Heart left ventricle (tissue), 16 donors: ENCODE measurements around the gene BRSK1. TPM values are rescaled to one million over a fixed set of nuclear protein-coding genes. Genes with fewer than 3 reads are reported as not detected.
A peak's percentile ranks its signal among the peaks of the same experiment; 100 is the strongest.

Experiments
- ATAC-seq, 4 donors: fragments of 200-7000 bp; cut with Tn5 transposase; one replicate each; pipeline ENCODE4 v1.9.1; 2020 to 2022; ENCODE audit warnings: moderate library complexity in 4 of 4, mild to moderate bottlenecking in 3 of 4, moderate number of reproducible peaks in 1 of 4
- DNase-seq, 5 donors: peaks; one replicate each; pipeline ENCODE4 v3.0.0-alpha.2; 2020
- H3K27ac ChIP-seq, 12 donors: fragments of 200-600 bp; sonication (generic) in 4 of 12; one replicate each; pipeline versions ENCODE4 v1.5.0 to v1.8.0; 2016 to 2022; ENCODE audit warnings: mild to moderate bottlenecking in 2 of 12
- H3K27me3 ChIP-seq, 9 donors: fragments of 200-600 bp; sonication (generic) in 2 of 9; one replicate each; pipeline versions ENCODE4 v1.5.1 to v1.8.0; 2016 to 2022; ENCODE audit warnings: mild to moderate bottlenecking in 3 of 9
- H3K36me3 ChIP-seq, 9 donors: fragments of 200-600 bp; sonication (generic) in 2 of 9; one replicate each; pipeline versions ENCODE4 v1.5.0 to v1.8.0; 2018 to 2022; ENCODE audit warnings: mild to moderate bottlenecking in 2 of 9
- H3K4me1 ChIP-seq, 12 donors: fragments of 200-600 bp; sonication (generic) in 4 of 12; one replicate each; pipeline versions ENCODE4 v1.5.0 to v1.8.0; 2016 to 2022; ENCODE audit warnings: mild to moderate bottlenecking in 3 of 12
- H3K4me3 ChIP-seq, 12 donors: fragments of 200-600 bp; sonication (generic) in 4 of 12; one replicate each; pipeline versions ENCODE4 v1.5.0 to v1.8.0; 2017 to 2022; ENCODE audit warnings: mild to moderate bottlenecking in 9 of 12, moderate library complexity in 4 of 12
- H3K9me3 ChIP-seq, 12 donors: fragments of 200-600 bp; sonication (generic) in 4 of 12; one replicate each; pipeline versions ENCODE4 v1.5.0 to v1.8.0; 2016 to 2022; ENCODE audit warnings: mild to moderate bottlenecking in 1 of 12
- CTCF ChIP-seq, 12 donors: fragments of 200-600 bp; sonication (generic) in 4 of 12; IDR thresholded peaks; one replicate each; pipeline versions ENCODE4 v1.5.0 to v1.8.0; 2018 to 2022; ENCODE audit warnings: antibody characterized with exemption in 12 of 12, mild to moderate bottlenecking in 5 of 12
- POLR2A ChIP-seq, 2 donors: fragments of 450-650 bp; IDR thresholded peaks; one replicate each; pipeline ENCODE4 v1.6.1; 2017; ENCODE audit warnings: antibody characterized with exemption in 2 of 2, mild to moderate bottlenecking in 2 of 2, moderate library complexity in 2 of 2
- WGBS, 4 donors: extraction: QIAGEN DNeasy Blood & Tissue Kit in 2 of 4; methylation state at CpG; one replicate each; pipeline versions ENCODE4 v1.1.5 to v1.1.7; 2013 to 2018; 5-methylcytosine and 5-hydroxymethylcytosine counted together
- intact Hi-C, 10 donors: fragments of 100-400 bp; cut with DNase I; formaldehyde crosslinking; loops; one replicate each; pipeline versions ENCODE4 v1.11.1 to v1.14.2; 2022
- polyA plus RNA-seq, 2 donors: library from polyadenylated mRNA; stranded (reverse); fragments of 200-250 nt; gene quantifications; one replicate each; pipeline ENCODE4 v1.2.3, GENCODE V29; 2013
- total RNA-seq, 9 donors: library from RNA; depleted of rRNA in 2 of 9; stranded (reverse); fragments of >200 nt in 2 of 9; fragmentation: NEBNext Ultra II Directional in 3 of 9; extraction: Animal tissue kit (Norgen Biotek cat#: 25700) in 3 of 9; gene quantifications; one replicate each; pipeline versions ENCODE4 v1.1.0 to v1.2.4, GENCODE V29; 2016 to 2023
- donor health status: ischemic (EF 13 %, LVEDD 7.1; RV severe dilation, severe dysfunction).
- donor health status: healthy with polysubstance abuse.
- donor health status: DM: no; HTN: yes; CAD: no.
- donor health status: DM: no; HTN: no; CAD: no.
- donor health status: ischemic (EF 25% LVEDD 6.9; RV normal size, moderate dysfunction).
- donor health status: ischemic (EF 25% LVEDD 5.7; RV mildly dilated, moderate dysfunction).
- donor health status: healthy.
- donor health status: DM: yes; HTN: yes; CAD: no.
- donor health status: ischemic (EF 35%, LVEDD 5.7; RV mildly dilated, moderate dysfunction).
- donor health status: nonischemic (EF 11% LVEDD 7.7; RV severe dilation, severe dysfunction).
- donor health status: DM: yes; HTN: yes; CAD: no.
- donor health status: PGD.
- donor health status: ischemic (EF 29% LVEDD 5.4; RV normal size, mild dysfunction).
- donor health status: nonischemic (EF 23%, LVEDD 6.1; RV moderate dilation, normal function).

BRSK1 gene
- total and polyA plus RNA-seq, 11 donors = 1.6 to 7.4 (median 2.1) TPM

- peaks cover 0 to under 1% (median 0%) of the 10 kb centered on the region in 9 donors for H3K27me3 ChIP-seq
- DNase-seq = no peak
- TF ChIP-seq CTCF (IDR thresholded peaks at IDR 0.05) = no peak
- TF ChIP-seq POLR2A (IDR thresholded peaks at IDR 0.05) = no peak
- no peak for ATAC-seq
- H3K27ac ChIP-seq = no peak overlapping the region
- no peaks in the 10 kb centered on the region for H3K4me1 ChIP-seq
- intact Hi-C loops = no loop called here
- peaks cover 0 to 3% (median 0%) of the 10 kb centered on the region in 12 donors for H3K9me3 ChIP-seq
- H3K36me3 ChIP-seq = peaks cover 0 to 6% (median 0%) of the 10 kb centered on the region in 9 donors
- 84 to 89% (median 85%) methylated on average over 8 of the region's 8 CpGs for WGBS, 4 donors
- H3K4me3 ChIP-seq = no peak overlapping the region
These were observed 30.6 kb downstream of the BRSK1 start for GRCh38 chr19:55314396-55314795.

DNA sequence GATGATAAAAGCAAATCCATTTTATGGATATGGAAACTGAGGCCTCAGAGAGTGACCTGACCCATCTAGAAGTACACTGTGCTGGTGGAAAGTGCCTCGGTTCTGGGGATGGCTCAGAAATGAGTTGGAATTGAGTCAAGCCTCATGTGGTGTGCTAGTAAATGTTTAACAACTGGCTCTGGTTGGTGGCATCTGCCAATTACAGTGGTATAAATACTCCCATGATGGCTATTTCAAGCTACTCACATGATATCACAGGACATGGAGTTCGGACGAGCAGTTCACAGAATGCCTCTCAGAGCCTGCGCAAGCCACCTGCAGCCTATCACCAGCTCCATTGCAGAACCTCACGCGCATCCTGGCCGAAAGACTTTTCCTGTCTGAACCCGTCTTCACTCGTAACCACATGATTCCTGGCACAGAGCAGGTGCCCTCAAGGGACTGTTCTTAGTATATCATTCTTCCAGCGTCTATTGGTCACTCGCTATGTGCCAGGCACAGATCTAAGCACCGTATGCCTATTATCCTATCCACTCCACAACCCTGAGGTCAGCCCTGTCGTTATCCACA is 32.2 kb downstream of the BRSK1 start:
- intact Hi-C loops = no loop called here
- no peaks in the 10 kb centered on the region for H3K4me1 ChIP-seq
- H3K9me3 ChIP-seq = peaks cover 0 to 3% (median 0%) of the 10 kb centered on the region in 12 donors
- DNase-seq (no peak), ATAC-seq (no peak)
- TF ChIP-seq CTCF (IDR thresholded peaks at IDR 0.05) = no peak
- TF ChIP-seq POLR2A (IDR thresholded peaks at IDR 0.05) = no peak
- H3K36me3 ChIP-seq = peaks cover 0 to 6% (median 0%) of the 10 kb centered on the region in 9 donors
- no peak overlapping the region for H3K27ac ChIP-seq
- H3K4me3 ChIP-seq = no peak overlapping the region
- 73 to 79% (median 78%) methylated on average over 13 of the region's 13 CpGs for WGBS, 4 donors
- peaks cover 0 to 9% (median 0%) of the 10 kb centered on the region in 9 donors for H3K27me3 ChIP-seq

GRCh38 chr19:55316646-55317045 is 32.8 kb downstream of the BRSK1 start:
- TF ChIP-seq CTCF (IDR thresholded peaks at IDR 0.05) = no peak
- no peak for TF ChIP-seq POLR2A (IDR thresholded peaks at IDR 0.05)
- Histone ChIP-seq H3K9me3 (peaks cover 0 to 3% (median 0%) of the 10 kb centered on the region in 12 donors), H3K36me3 (peaks cover 0 to 6% (median 0%) of the 10 kb centered on the region in 9 donors), H3K27me3 (peaks cover 0 to 9% (median 0%) of the 10 kb centered on the region in 9 donors), H3K27ac (no peak overlapping the region), H3K4me3 (no peak overlapping the region), H3K4me1 (no peaks in the 10 kb centered on the region)
- ATAC-seq (no peak), DNase-seq (no peak)
- WGBS, 4 donors = 74 to 82% (median 79%) methylated on average over 8 of the region's 8 CpGs
- intact Hi-C loops = no loop called here

GRCh38 chr19:55319785-55320184 is 36.0 kb downstream of the BRSK1 start:
- H3K4me1 ChIP-seq = peaks cover 0 to 7% (median 0%) of the 10 kb centered on the region in 12 donors
- WGBS, 4 donors = 9 to 18% (median 13%) methylated on average over 21 of the region's 21 CpGs
- H3K4me3 ChIP-seq = no peak overlapping the region
- H3K27me3 ChIP-seq = peaks cover 0 to 9% (median 0%) of the 10 kb centered on the region in 9 donors
- intact Hi-C loops = no loop called here
- DNase-seq (peak in 2 of 5 donors; percentile 61 to 66), ATAC-seq (peak in 3 of 4 donors; percentile 75 to 88 (median 86))
- TF ChIP-seq CTCF (IDR thresholded peaks at IDR 0.05) = no peak
- no peak for TF ChIP-seq POLR2A (IDR thresholded peaks at IDR 0.05)
- H3K9me3 ChIP-seq = peaks cover 0 to 3% (median 0%) of the 10 kb centered on the region in 12 donors
- peaks cover 0 to 6% (median 0%) of the 10 kb centered on the region in 9 donors for H3K36me3 ChIP-seq
- no peak overlapping the region for H3K27ac ChIP-seq
